Measurements from ENCODE around the gene SAPCD2.
"Not testable (repeated sequence)": the region's sequence is repeated elsewhere in the genome, so short reads cannot be mapped to it uniquely, and the experiment has no call there.

SAPCD2 gene

GRCh38 chr9:137045294-137046087 is 24.9 kb downstream of the SAPCD2 start:
- no peak for FAIRE-seq

- no peak for FAIRE-seq
Measured at GRCh38 chr9:137044502-137045177, 25.7 kb downstream of the SAPCD2 start.

GRCh38 chr9:137044037-137044436 is 26.3 kb downstream of the SAPCD2 start:
- no peak for FAIRE-seq

- FAIRE-seq, result no peak
Measured at GRCh38 chr9:137042751-137043727, 27.3 kb downstream of the SAPCD2 start.

GRCh38 chr9:137041124-137041523 is 29.2 kb downstream of the SAPCD2 start:
- FAIRE-seq, result no peak

GRCh38 chr9:137040568-137040967 is 29.8 kb downstream of the SAPCD2 start:
- FAIRE-seq, result no peak

GRCh38 chr9:137039611-137040366 is 30.6 kb downstream of the SAPCD2 start:
- FAIRE-seq, result no peak

GRCh38 chr9:137038916-137039315 is 31.4 kb downstream of the SAPCD2 start:
- FAIRE-seq, result no peak

GRCh38 chr9:137037483-137037882 is 32.9 kb downstream of the SAPCD2 start:
- FAIRE-seq, result no peak

GRCh38 chr9:137037035-137037434 is 33.3 kb downstream of the SAPCD2 start:
- no peak for FAIRE-seq

- no peak for FAIRE-seq
Measured at GRCh38 chr9:137035937-137036336, 34.4 kb downstream of the SAPCD2 start.

- FAIRE-seq, result no peak
Measured at GRCh38 chr9:137035507-137035834, 34.9 kb downstream of the SAPCD2 start.

- FAIRE-seq, result no peak
Measured at GRCh38 chr9:137034709-137035506, 35.4 kb downstream of the SAPCD2 start.

GRCh38 chr9:137034039-137034708 is 36.2 kb downstream of the SAPCD2 start:
- no peak for FAIRE-seq

- not testable (repeated sequence) for FAIRE-seq
Measured at GRCh38 chr9:137033481-137033880, 36.9 kb downstream of the SAPCD2 start.

- FAIRE-seq, result no peak
Measured at GRCh38 chr9:137032858-137033257, 37.5 kb downstream of the SAPCD2 start.

GRCh38 chr9:137031904-137032640 is 38.3 kb downstream of the SAPCD2 start, which contains the start of gene FUT7:
TSS of gene FUT7 (minus strand) at chr9:137032088. CDS start at chr9:137031991, 97 bp downstream.
- no peak for FAIRE-seq

- FAIRE-seq, result no peak
Measured at GRCh38 chr9:137030538-137031527, 39.5 kb downstream of the SAPCD2 start.

- no peak for FAIRE-seq
Measured at GRCh38 chr9:137030006-137030405, 40.4 kb downstream of the SAPCD2 start.

All from G401.6 (cell line).